Right lobe of liver (tissue), 6 donors: ENCODE measurements around the gene SH2D5. TPM values are rescaled to one million over a fixed set of nuclear protein-coding genes. Genes with fewer than 3 reads are reported as not detected.

Source experiments
- ATAC-seq, 4 donors: fragments of 200-7000 bp; cut with Tn5 transposase; one replicate each; pipeline ENCODE4 v1.9.1; 2020; ENCODE audit warnings: mild to moderate bottlenecking in 4 of 4, moderate library complexity in 4 of 4
- DNase-seq, 3 donors: peaks; one replicate each; pipeline ENCODE4 v3.0.0-alpha.2; 2020
- H3K27ac ChIP-seq, 3 donors: fragments of 200-600 bp; one replicate each; pipeline ENCODE4 v1.8.0; 2022
- H3K27me3 ChIP-seq, 2 donors: fragments of 200-600 bp; one replicate each; pipeline ENCODE4 v1.8.0; 2022
- H3K36me3 ChIP-seq, 4 donors: fragments of 200-600 bp; sonication (generic) in 1 of 4; one replicate each; pipeline versions ENCODE4 v1.5.1 to v1.8.0; 2017 to 2022; ENCODE audit warnings: control low read depth in 1 of 4
- H3K4me1 ChIP-seq, 4 donors: fragments of 200-600 bp; sonication (generic) in 1 of 4; one replicate each; pipeline versions ENCODE4 v1.5.1 to v1.8.0; 2017 to 2022; ENCODE audit warnings: control low read depth in 1 of 4
- H3K4me3 ChIP-seq, 3 donors: fragments of 200-600 bp; one replicate each; pipeline ENCODE4 v1.8.0; 2022
- H3K9me3 ChIP-seq, 4 donors: fragments of 200-600 bp; sonication (generic) in 1 of 4; one replicate each; pipeline versions ENCODE4 v1.5.1 to v1.8.0; 2017 to 2022; ENCODE audit warnings: control low read depth in 1 of 4
- CTCF ChIP-seq, 4 donors: fragments of 200-600 bp in 3 of 4; fragments of 450-650 bp in 1 of 4; IDR thresholded peaks; one replicate each; pipeline versions ENCODE4 v1.5.1 to v1.8.0; 2016 to 2022; ENCODE audit warnings: antibody characterized with exemption in 4 of 4, mild to moderate bottlenecking in 2 of 4
- POLR2A ChIP-seq: fragments of 450-650 bp; IDR thresholded peaks from one replicate; pipeline ENCODE4 v1.6.1; 2017; ENCODE audit warnings: antibody characterized with exemption, mild to moderate bottlenecking
- WGBS: methylation state at CpG from one replicate; pipeline ENCODE4 v1.1.6; 2018; ENCODE audit warnings: low coverage, low lambda C conversion rate; ENCODE audit not compliant: insufficient coverage; ENCODE audit errors: missing lambda C conversion rate; 5-methylcytosine and 5-hydroxymethylcytosine counted together
- intact Hi-C, 2 donors: fragments of 100-400 bp; cut with DNase I; formaldehyde crosslinking; loops; one replicate each; pipeline versions ENCODE4 v1.11.2 to v1.14.1; 2022
- total RNA-seq, 6 experiments: library from RNA; depleted of rRNA in 2 of 6; stranded (reverse); fragments of >200 nt in 2 of 6; fragmentation: NEBNext Ultra II Directional in 3 of 6; extraction: Animal tissue kit (Norgen Biotek cat#: 25700) in 3 of 6; gene quantifications; one replicate each; pipeline versions ENCODE4 v1.1.0 to v1.2.4, GENCODE V29; 2016 to 2023
- donor health status: DM: no; HTN: yes; CAD: no.
- donor health status: DM: no; HTN: no; CAD: no.
- donor health status: DM: no; HTN: no; CAD: no.
- donor health status: DM: no; HTN: yes; CAD: no.
- donor health status: DM: no; HTN: yes; CAD: no.

Gene SH2D5
- total RNA-seq, 6 experiments from 2014 or later, result 0.80 to 1.8 (median 1.4) TPM; not detected in 3

- TF ChIP-seq POLR2A (no peak), CTCF (IDR thresholded peaks at IDR 0.05) (no peak)
- ATAC-seq (no peak), DNase-seq (peak; percentile 13 to 33 (median 22))
- H3K27me3 ChIP-seq, result no peaks in the 10 kb centered on the region
- no peaks in the 10 kb centered on the region for H3K36me3 ChIP-seq
- no peaks in the 10 kb centered on the region for H3K4me1 ChIP-seq
- no peaks in the 10 kb centered on the region for H3K9me3 ChIP-seq
- no peak overlapping the region for H3K27ac ChIP-seq
- WGBS, result 92% methylated on average over 3 of the region's 17 CpGs
- H3K4me3 ChIP-seq, result no peak overlapping the region
- intact Hi-C loops, result no loop called here
Observed at GRCh38 chr1:20724364-20725188, 7.9 kb downstream of the SH2D5 start.

GRCh38 chr1:20723537-20724363 is 8.8 kb downstream of the SH2D5 start:
- no peaks in the 10 kb centered on the region for H3K4me1 ChIP-seq
- H3K4me3 ChIP-seq, result no peak overlapping the region
- DNase-seq (peak; percentile 13 to 50 (median 48)), ATAC-seq (no peak)
- intact Hi-C loops, result no loop called here
- H3K27me3 ChIP-seq, result no peaks in the 10 kb centered on the region
- H3K36me3 ChIP-seq, result no peaks in the 10 kb centered on the region
- no CpG with 5 or more reads among the region's 35 CpGs for WGBS
- TF ChIP-seq POLR2A (no peak), CTCF (IDR thresholded peaks at IDR 0.05) (no peak)
- no peak overlapping the region for H3K27ac ChIP-seq
- no peaks in the 10 kb centered on the region for H3K9me3 ChIP-seq

GRCh38 chr1:20723159-20723536 is 9.4 kb downstream of the SH2D5 start:
- ATAC-seq (no peak), DNase-seq (no peak)
- Histone ChIP-seq H3K9me3 (no peaks in the 10 kb centered on the region), H3K27ac (no peak overlapping the region), H3K4me1 (no peaks in the 10 kb centered on the region), H3K36me3 (no peaks in the 10 kb centered on the region), H3K27me3 (no peaks in the 10 kb centered on the region), H3K4me3 (no peak overlapping the region)
- no CpG with 5 or more reads among the region's 4 CpGs for WGBS
- intact Hi-C loops, result no loop called here
- TF ChIP-seq CTCF (IDR thresholded peaks at IDR 0.05) (no peak), POLR2A (no peak)

GRCh38 chr1:20721117-20722061 is 11.1 kb downstream of the SH2D5 start:
- intact Hi-C loops, result no loop called here
- DNase-seq (peak; percentile 11 to 43 (median 42)), ATAC-seq (no peak)
- Histone ChIP-seq H3K27ac (no peak overlapping the region), H3K36me3 (no peaks in the 10 kb centered on the region), H3K27me3 (no peaks in the 10 kb centered on the region), H3K9me3 (no peaks in the 10 kb centered on the region), H3K4me3 (no peak overlapping the region), H3K4me1 (peaks cover 0 to 5% (median 0%) of the 10 kb centered on the region in 4 donors)
- 79% methylated on average over 7 of the region's 29 CpGs for WGBS
- TF ChIP-seq CTCF (IDR thresholded peaks at IDR 0.05) (no peak), POLR2A (no peak)
